Measurements from ENCODE around the gene PLGLB1. TPM values are rescaled to one million over a fixed set of nuclear protein-coding genes. Genes with fewer than 3 reads are reported as not detected.
A peak's percentile ranks its signal among the peaks of the same experiment; 100 is the strongest.
"Not testable (repeated sequence)": the region's sequence is repeated elsewhere in the genome, so short reads cannot be mapped to it uniquely, and the experiment has no call there.

PLGLB1 gene
- total and polyA plus RNA-seq, 10 donors: 4.7 to 11.1 (median 6.8) TPM

DNA sequence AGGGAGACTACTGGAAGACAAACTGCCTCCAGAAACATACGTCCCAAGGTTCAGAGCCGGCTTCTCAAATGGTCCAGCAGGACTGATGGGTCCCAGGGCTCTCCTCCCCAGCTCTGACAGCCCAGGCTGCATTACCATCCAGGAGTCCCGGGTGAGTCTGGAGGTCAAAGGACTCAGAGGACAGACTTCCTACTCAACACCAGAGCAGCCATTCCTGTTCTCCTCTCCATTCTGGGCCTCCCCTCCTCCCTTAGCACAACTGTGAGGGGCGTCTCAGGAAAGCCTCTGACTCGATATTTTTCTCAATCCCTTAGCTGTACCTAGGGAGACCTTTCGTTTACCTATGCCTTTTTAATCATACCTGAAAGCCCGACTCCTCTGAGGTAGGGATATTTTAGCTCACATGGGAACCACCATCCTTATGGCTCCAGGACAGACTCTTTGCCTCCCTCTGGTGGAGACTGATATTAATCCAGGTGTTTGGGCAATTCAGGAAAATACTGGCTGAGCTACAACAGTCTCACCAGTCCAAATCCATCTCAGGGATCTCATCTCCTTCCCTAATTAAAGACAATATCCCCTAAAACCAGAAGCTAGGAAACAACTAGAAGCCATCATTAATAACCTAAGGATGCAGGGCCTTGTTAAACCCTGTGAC lies 19.8 kb upstream of the PLGLB1 start:
- H3K4me1 ChIP-seq; H3K4me3 ChIP-seq; H3K27ac ChIP-seq; H3K36me3 ChIP-seq; DNase-seq; H3K9me3 ChIP-seq; H3K27me3 ChIP-seq (replicated peaks in 1 of 7); intact Hi-C loops (cut with DNase I; ENCODE audit: low total_unique reads): not testable (repeated sequence)
- TF ChIP-seq, protein P1, sequence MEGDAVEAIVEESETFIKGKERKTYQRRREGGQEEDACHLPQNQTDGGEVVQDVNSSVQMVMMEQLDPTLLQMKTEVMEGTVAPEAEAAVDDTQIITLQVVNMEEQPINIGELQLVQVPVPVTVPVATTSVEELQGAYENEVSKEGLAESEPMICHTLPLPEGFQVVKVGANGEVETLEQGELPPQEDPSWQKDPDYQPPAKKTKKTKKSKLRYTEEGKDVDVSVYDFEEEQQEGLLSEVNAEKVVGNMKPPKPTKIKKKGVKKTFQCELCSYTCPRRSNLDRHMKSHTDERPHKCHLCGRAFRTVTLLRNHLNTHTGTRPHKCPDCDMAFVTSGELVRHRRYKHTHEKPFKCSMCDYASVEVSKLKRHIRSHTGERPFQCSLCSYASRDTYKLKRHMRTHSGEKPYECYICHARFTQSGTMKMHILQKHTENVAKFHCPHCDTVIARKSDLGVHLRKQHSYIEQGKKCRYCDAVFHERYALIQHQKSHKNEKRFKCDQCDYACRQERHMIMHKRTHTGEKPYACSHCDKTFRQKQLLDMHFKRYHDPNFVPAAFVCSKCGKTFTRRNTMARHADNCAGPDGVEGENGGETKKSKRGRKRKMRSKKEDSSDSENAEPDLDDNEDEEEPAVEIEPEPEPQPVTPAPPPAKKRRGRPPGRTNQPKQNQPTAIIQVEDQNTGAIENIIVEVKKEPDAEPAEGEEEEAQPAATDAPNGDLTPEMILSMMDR (IDR thresholded peaks at IDR 0.05 in 8 of 11, conservative IDR thresholded peaks at IDR 0.05 in 3 of 11): peak in 4 of 11 experiments; percentile 31 to 50 (median 33)
- WGBS, 5 donors: no CpG with 5 or more reads among the region's 7 CpGs

DNA sequence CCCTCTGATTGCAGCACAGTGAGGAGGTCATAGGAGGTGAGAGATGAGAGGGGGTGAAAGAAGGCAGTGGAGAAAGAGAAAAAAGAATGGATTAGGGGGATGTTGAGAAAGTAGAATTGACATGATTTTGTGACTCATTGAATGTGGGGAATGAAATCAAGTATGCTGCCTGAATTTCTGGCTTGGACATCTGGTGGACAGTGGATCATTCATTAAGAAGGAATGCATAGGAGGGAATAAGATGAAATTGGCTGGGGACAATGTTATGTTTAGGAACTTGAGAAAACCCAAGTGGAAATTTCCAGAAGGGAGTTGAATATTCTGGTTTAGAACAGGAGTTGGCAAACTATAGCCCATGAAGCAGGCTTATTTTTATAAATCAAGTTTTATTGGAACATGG lies 7.0 kb upstream of the PLGLB1 start:
- H3K4me3 ChIP-seq; H3K9me3 ChIP-seq; DNase-seq; intact Hi-C loops (cut with DNase I; ENCODE audit: low total_unique reads); H3K27me3 ChIP-seq (replicated peaks in 1 of 7); H3K27ac ChIP-seq; H3K36me3 ChIP-seq; H3K4me1 ChIP-seq: not testable (repeated sequence)

DNA sequence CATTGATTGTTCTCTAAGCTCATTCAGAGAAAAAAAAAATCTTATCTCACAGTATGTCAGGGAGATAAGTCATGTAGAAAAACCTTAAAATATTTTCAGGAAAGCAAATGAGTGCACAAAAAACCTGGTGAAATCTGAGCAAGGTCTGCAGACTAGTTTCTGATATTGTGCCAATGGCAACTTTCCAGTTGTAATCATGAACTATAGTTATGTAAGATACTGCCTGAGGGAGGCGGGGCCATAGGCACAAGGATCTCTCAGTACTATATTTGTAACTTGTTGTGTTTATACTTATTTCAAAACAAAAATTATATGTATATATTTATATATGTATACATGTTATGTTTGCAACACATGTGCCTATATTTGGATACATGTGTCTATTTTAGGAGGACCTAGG lies 5.2 kb upstream of the PLGLB1 start:
- H3K4me3 ChIP-seq; H3K27ac ChIP-seq; H3K4me1 ChIP-seq; H3K27me3 ChIP-seq (replicated peaks in 1 of 7); DNase-seq; H3K9me3 ChIP-seq; H3K36me3 ChIP-seq; intact Hi-C loops (cut with DNase I; ENCODE audit: low total_unique reads): not testable (repeated sequence)
- WGBS, 5 donors: no CpG with 5 or more reads among the region's 1 CpG

DNA sequence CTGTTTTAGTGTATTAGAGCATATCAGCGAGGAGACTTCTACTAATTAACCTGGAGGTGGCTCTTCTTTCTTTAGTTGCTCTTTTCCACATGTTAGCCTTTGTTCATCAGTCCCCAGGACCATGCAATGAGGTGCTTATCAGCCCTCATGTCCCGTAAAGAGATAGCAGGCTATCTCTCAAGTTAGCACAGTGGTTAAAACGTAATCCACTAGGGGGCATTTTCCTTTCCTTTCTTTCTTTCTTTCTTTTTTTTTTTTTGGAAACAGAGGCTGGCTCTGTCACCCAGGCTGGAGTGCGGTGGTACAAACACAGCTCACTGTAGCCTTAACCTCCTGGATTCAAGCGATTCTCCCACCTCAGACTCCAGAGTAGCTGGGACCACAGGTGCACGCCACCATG lies 4.3 kb upstream of the PLGLB1 start:
- H3K27me3 ChIP-seq (replicated peaks in 1 of 7); H3K4me1 ChIP-seq; H3K9me3 ChIP-seq; intact Hi-C loops (cut with DNase I; ENCODE audit: low total_unique reads); DNase-seq; H3K36me3 ChIP-seq; H3K27ac ChIP-seq; H3K4me3 ChIP-seq: not testable (repeated sequence)
- WGBS, 5 donors: 46 to 81% (median 65%) methylated on average over 1 to 5 of the region's 6 CpGs

DNA sequence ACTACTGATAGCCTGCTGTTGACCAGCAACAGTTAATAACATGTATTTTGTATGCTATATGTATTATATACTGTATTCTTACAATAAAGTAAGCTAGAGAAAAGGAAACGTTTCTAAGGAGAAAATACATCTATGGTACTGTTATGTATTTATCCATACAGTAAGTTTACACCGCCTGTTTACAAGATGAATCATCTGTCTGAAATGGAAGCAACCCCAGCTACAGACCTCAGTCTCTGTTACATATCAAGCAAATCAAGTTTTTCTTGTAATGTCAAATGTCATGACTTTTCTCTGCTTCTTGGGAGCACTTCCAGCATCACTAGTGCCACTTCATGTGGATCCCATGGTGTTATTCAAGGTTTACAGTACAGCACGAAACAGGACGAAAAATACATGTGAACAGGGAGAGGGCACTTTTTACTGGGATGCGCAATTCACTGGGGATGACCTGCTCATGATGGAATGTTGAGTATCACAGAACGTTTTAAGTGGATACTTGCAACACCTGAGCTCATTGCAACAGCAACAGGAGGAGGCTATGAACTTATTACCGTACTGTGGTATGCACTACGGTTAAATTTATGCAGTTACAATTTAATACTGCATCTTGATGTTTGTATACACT lies 2.5 kb upstream of the PLGLB1 start:
- H3K9me3 ChIP-seq; intact Hi-C loops (cut with DNase I; ENCODE audit: low total_unique reads); H3K36me3 ChIP-seq; H3K4me3 ChIP-seq; H3K27ac ChIP-seq; H3K4me1 ChIP-seq; DNase-seq; H3K27me3 ChIP-seq (replicated peaks in 1 of 7): not testable (repeated sequence)
- 84 to 97% (median 95%) methylated on average over 4 to 5 of the region's 8 CpGs for WGBS, 5 donors

DNA sequence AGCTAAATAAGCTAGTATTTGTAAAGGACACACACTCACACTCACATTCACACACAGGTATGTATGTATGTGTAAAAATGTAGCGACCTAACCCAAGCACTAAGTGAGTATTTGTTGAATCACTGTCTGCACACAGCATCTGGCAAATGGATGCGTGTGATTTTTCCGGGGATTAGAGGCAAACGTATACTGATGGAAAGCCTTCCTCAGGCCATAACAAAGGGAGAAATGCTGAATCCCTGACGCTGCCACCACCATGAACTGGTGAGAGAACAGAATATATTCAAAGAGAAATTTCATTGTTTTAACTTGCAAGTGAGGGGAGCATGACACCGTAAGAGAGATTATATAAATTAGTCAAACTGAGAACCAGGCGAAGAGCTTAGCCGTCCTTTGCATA lies 601 bp downstream of the PLGLB1 start:
- H3K4me3 ChIP-seq; intact Hi-C loops (cut with DNase I; ENCODE audit: low total_unique reads); DNase-seq; H3K27me3 ChIP-seq (replicated peaks in 1 of 7); H3K4me1 ChIP-seq; H3K36me3 ChIP-seq; H3K9me3 ChIP-seq; H3K27ac ChIP-seq: not testable (repeated sequence)
- WGBS, 5 donors: no CpG with 5 or more reads among the region's 8 CpGs

DNA sequence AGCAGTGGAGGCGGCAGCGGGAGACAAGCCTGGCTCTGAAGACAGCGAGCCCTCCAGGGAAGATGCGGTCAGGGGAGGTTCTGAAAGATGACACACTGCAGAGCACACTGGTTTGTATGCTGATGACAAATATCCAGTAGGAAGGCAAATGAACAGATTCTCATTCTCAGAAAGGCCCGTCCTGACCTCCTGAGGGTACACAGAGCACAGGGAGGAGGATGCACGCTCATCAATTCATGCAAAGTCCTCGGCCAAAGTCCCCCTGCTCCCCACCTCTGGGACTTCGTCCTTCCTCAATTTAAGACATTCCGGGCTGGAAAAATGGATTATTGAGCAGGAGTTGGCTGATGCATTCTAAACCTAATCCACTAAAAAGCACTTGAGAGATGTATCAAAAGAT lies 2.6 kb downstream of the PLGLB1 start:
- DNase-seq; intact Hi-C loops (cut with DNase I; ENCODE audit: low total_unique reads): not testable (repeated sequence)
- WGBS, 5 donors: 94 to 99% (median 98%) methylated on average over 5 of the region's 9 CpGs; no CpG with 5 or more reads in 2 of the 5 donors

DNA sequence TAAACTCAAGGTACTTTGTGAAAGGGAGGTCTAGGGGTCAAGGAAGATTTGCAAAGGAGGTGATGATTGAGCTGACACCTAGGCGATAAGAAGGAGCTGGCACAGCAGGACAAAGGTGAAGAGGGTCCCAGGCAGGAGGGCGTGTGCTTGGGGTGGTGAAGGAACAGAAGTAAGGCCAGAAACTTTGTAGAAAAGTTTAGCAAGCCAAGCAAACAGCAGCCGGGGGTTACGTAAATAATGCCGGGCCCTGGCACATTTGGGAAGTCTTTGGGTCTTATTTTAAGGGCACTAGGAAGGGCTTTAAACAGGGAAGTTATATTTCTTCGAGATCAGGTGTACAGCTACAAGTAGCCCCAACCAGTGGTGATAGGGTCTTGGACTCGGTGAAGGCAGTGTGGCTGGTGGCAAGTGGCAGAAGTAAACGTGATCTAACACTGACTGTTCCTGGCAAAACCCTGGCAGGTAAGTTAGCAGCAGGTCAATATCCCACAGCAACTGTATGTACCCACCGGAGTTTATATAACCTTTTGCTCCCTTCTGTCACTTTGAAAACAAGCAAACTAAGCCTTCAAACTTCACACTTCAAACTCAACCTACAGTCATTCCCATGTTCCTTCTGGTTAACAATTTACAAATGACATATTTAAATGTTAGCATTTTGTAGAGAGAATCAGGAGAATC lies 7.0 kb downstream of the PLGLB1 start:
- DNase-seq; intact Hi-C loops (cut with DNase I; ENCODE audit: low total_unique reads); H3K4me3 ChIP-seq; H3K27me3 ChIP-seq (replicated peaks in 1 of 7); H3K27ac ChIP-seq; H3K4me1 ChIP-seq; H3K9me3 ChIP-seq; H3K36me3 ChIP-seq: not testable (repeated sequence)
- WGBS, 5 donors: 67 to 100% (median 86%) methylated on average over 1 to 3 of the region's 9 CpGs; no CpG with 5 or more reads in 1 of the 5 donors

More for the DNA sequence above, 2.6 kb downstream of the PLGLB1 start:
- not testable (repeated sequence) for H3K4me1 ChIP-seq; H3K27ac ChIP-seq; H3K4me3 ChIP-seq; H3K9me3 ChIP-seq; H3K27me3 ChIP-seq (replicated peaks in 1 of 7); H3K36me3 ChIP-seq

DNA sequence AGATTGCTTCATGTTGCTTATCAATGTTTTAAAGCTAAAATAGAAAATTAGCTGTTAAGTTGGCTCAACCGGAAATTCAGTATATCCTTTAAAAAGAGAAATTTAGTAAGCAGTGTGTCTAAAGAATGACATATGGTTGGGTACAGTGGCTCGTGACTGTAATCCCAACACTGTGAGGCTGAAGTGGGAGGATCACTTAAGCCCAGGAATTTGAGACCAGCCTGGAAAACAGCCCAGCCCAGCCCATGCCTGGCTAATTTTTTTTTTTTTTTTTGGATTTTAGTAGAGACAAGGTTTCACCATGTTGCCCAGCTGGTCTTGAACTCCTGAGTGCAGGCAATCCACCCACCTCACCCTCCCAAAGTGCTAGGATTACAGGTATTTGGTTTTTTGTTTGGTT lies 17.2 kb downstream of the PLGLB1 start:
- DNase-seq; H3K27me3 ChIP-seq (replicated peaks in 1 of 7); H3K9me3 ChIP-seq; H3K4me3 ChIP-seq; intact Hi-C loops (cut with DNase I; ENCODE audit: low total_unique reads); H3K27ac ChIP-seq; H3K36me3 ChIP-seq; H3K4me1 ChIP-seq: not testable (repeated sequence)
- WGBS, 5 donors: no CpG with 5 or more reads among the region's 2 CpGs
